Peyer's patch (tissue), 4 donors: ENCODE results near the gene XBP1.

Experiments used
- CTCF ChIP-seq, 6 experiments: fragments of 450-650 bp in 4 of 6; fragments of 200-600 bp in 2 of 6; sonication (generic) in 1 of 6; IDR thresholded peaks; one replicate each; pipeline ENCODE4 v1.5.1; 2017 to 2019; ENCODE audit warnings: antibody characterized with exemption in 6 of 6, mild to moderate bottlenecking in 3 of 6, moderate library complexity in 1 of 6
- POLR2A ChIP-seq, 2 donors: fragments of 450-650 bp; IDR thresholded peaks; one replicate each; pipeline ENCODE4 v1.5.1; 2017; ENCODE audit warnings: antibody characterized with exemption in 2 of 2, mild to moderate bottlenecking in 2 of 2, moderate library complexity in 2 of 2

DNA sequence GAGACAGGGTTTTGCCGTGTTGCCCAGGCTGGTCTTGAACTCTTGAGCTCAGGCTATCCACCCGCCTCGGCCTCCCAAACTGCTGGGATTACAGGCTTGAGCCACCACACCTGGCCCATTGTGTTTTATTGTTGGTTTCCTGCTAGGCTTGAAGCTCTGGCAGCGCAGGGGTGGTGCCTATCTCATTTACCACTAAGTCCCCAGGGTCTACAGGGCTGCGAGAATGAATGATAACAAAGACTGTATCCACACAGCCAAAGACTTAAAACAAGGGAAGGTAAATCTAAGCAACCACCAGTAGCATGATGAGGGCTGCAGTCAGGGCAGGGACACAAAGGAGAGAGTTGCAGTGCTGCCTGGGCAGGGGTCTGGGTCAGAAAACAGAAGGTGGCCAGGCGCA is 37.3 kb upstream of the XBP1 start:
- TF ChIP-seq CTCF (IDR thresholded peaks at IDR 0.05) = no peak
- TF ChIP-seq POLR2A (IDR thresholded peaks at IDR 0.05) = no peak
